CD14-positive monocyte (primary cell): ENCODE data around the gene PILRA. TPM values are rescaled to one million over a fixed set of nuclear protein-coding genes. Genes with fewer than 3 reads are reported as not detected.
A peak's percentile ranks its signal among the peaks of the same experiment; 100 is the strongest.

Experiments
- DNase-seq, 3 donors: peaks; one replicate each; pipeline ENCODE4 v3.0.0-alpha.2; 2011 to 2022
- H2AFZ ChIP-seq: 2 replicates; pipeline ENCODE4 v1.6.0; 2012; ENCODE audit warnings: mild to moderate bottlenecking, low read depth, low read length, inconsistent platforms; ENCODE audit not compliant: insufficient read depth, poor library complexity, severe bottlenecking
- H3K27ac ChIP-seq, 2 donors: 1 replicate in 1 of 2; 2 replicates in 1 of 2; pipeline ENCODE4 v1.5.1; 2012 to 2013; ENCODE audit warnings: low read length in 2 of 2, control low read depth in 1 of 2, inconsistent platforms in 1 of 2, low read depth in 1 of 2, mild to moderate bottlenecking in 1 of 2
- H3K27me3 ChIP-seq, 2 donors: one replicate each; pipeline versions ENCODE4 v1.6.0 to v1.6.1; 2011 to 2013; ENCODE audit warnings: low read length in 2 of 2; ENCODE audit not compliant: control insufficient read depth in 2 of 2, insufficient read depth in 2 of 2
- H3K36me3 ChIP-seq, 2 donors: replicated peaks in 1 of 2; 1 replicate in 1 of 2; 2 replicates in 1 of 2; pipeline versions ENCODE4 v1.5.1 to v1.6.1; 2012 to 2013; ENCODE audit warnings: low read length in 2 of 2, control low read depth in 1 of 2, inconsistent platforms in 1 of 2, mild to moderate bottlenecking in 1 of 2; ENCODE audit not compliant: insufficient read depth in 2 of 2, control insufficient read depth in 1 of 2
- H3K4me1 ChIP-seq, 2 donors: 1 replicate in 1 of 2; 2 replicates in 1 of 2; pipeline versions ENCODE4 v1.5.1 to v1.6.1; 2012 to 2013; ENCODE audit warnings: low read length in 2 of 2, control low read depth in 1 of 2, inconsistent platforms in 1 of 2, mild to moderate bottlenecking in 1 of 2, moderate library complexity in 1 of 2; ENCODE audit not compliant: insufficient read depth in 2 of 2, control insufficient read depth in 1 of 2
- H3K4me2 ChIP-seq: replicated peaks from 2 replicates; pipeline ENCODE3; 2012; ENCODE audit warnings: low read length, moderate library complexity, mild to moderate bottlenecking; ENCODE audit not compliant: poor library complexity, severe bottlenecking; ENCODE audit errors: extremely low read depth
- H3K4me3 ChIP-seq, 3 experiments: fragments of 200-600 bp in 1 of 3; sonication (generic) in 1 of 3; replicated peaks in 1 of 3; 1 replicate in 2 of 3; 2 replicates in 1 of 3; pipeline ENCODE4 v1.5.1; 2011 to 2013; ENCODE audit warnings: low read length in 3 of 3, mild to moderate bottlenecking in 3 of 3, control low read depth in 2 of 3, low read depth in 2 of 3, inconsistent platforms in 1 of 3, moderate library complexity in 1 of 3
- H3K79me2 ChIP-seq: 2 replicates; pipeline ENCODE4 v1.6.0; 2012; ENCODE audit warnings: mild to moderate bottlenecking, control low read depth, inconsistent platforms, low read length, moderate library complexity; ENCODE audit not compliant: insufficient read depth
- H3K9ac ChIP-seq: 2 replicates; pipeline ENCODE4 v1.6.0; 2017; ENCODE audit warnings: low read length, mild to moderate bottlenecking; ENCODE audit not compliant: insufficient read depth, poor library complexity, severe bottlenecking
- H3K9me3 ChIP-seq, 2 donors: replicated peaks in 1 of 2; 1 replicate in 1 of 2; 2 replicates in 1 of 2; pipeline versions ENCODE4 v1.5.1 to v1.6.1; 2012 to 2013; ENCODE audit warnings: low read length in 2 of 2, control low read depth in 1 of 2; ENCODE audit not compliant: control insufficient read depth in 1 of 2, insufficient read depth in 1 of 2
- H4K20me1 ChIP-seq: 2 replicates; pipeline ENCODE4 v1.6.0; 2012; ENCODE audit warnings: mild to moderate bottlenecking, low read length, control low read depth, moderate library complexity; ENCODE audit not compliant: insufficient read depth
- H3K27ac Mint-ChIP-seq, 7 donors: one replicate each; pipeline ENCODE4 v1.8.0; 2020; ENCODE audit warnings: mild to moderate bottlenecking in 7 of 7, mixed read lengths in 7 of 7, moderate library complexity in 6 of 7, inconsistent platforms in 2 of 7
- H3K27me3 Mint-ChIP-seq, 3 donors: one replicate each; pipeline ENCODE4 v1.8.0; 2021 to 2022; ENCODE audit warnings: low read depth in 3 of 3, mild to moderate bottlenecking in 3 of 3, mixed read lengths in 3 of 3, moderate library complexity in 3 of 3, inconsistent platforms in 1 of 3
- H3K36me3 Mint-ChIP-seq, 2 donors: one replicate each; pipeline ENCODE4 v1.8.0; 2020; ENCODE audit warnings: mixed read lengths in 2 of 2, inconsistent platforms in 1 of 2, mild to moderate bottlenecking in 1 of 2
- H3K4me1 Mint-ChIP-seq: one replicate; pipeline ENCODE4 v1.8.0; 2020; ENCODE audit warnings: mild to moderate bottlenecking, mixed read lengths
- H3K4me3 Mint-ChIP-seq, 2 donors: one replicate each; pipeline ENCODE4 v1.8.0; 2020; ENCODE audit warnings: mild to moderate bottlenecking in 2 of 2, mixed read lengths in 2 of 2, moderate library complexity in 1 of 2
- H3K9me3 Mint-ChIP-seq, 7 donors: one replicate each; pipeline ENCODE4 v1.8.0; 2020 to 2022; ENCODE audit warnings: mixed read lengths in 7 of 7, mild to moderate bottlenecking in 6 of 7, moderate library complexity in 6 of 7, inconsistent platforms in 2 of 7
- CTCF ChIP-seq: fragments of 200-600 bp; IDR thresholded peaks from one replicate; pipeline ENCODE4 v1.8.0; 2022; ENCODE audit warnings: antibody characterized with exemption, mild to moderate bottlenecking
- WGBS: methylation state at CpG from one replicate; pipeline ENCODE4 v1.1.5; 2013; ENCODE audit warnings: missing lambda C conversion rate; ENCODE audit not compliant: insufficient coverage; 5-methylcytosine and 5-hydroxymethylcytosine counted together
- intact Hi-C, 2 donors: fragments of 100-400 bp; cut with micrococcal nuclease; formaldehyde crosslinking; loops; one replicate each; pipeline versions ENCODE4 v1.15.0 to v1.15.1; 2023
- polyA plus RNA-seq, 3 donors: library from polyadenylated mRNA; depleted of rRNA in 1 of 3; unstranded in 2 of 3; stranded (reverse) in 1 of 3; fragments of 300-500 nt in 2 of 3; fragments of >200 nt in 1 of 3; fragmentation: Illumina TruSeq in 2 of 3; gene quantifications; 1 replicate in 2 of 3; 2 replicates in 1 of 3; pipeline ENCODE4 v1.2.3, GENCODE V29; 2012 to 2021

Gene PILRA
- polyA plus RNA-seq, 3 donors, result 316 to 491 (median 364) TPM

- Histone ChIP-seq H3K79me2 (no peaks in the 10 kb centered on the region), H2AFZ (no peak overlapping the region), H3K4me2 (no peak overlapping the region), H3K36me3 (no peaks in the 10 kb centered on the region), H3K9ac (no peak overlapping the region), H3K27ac (no peak overlapping the region), H4K20me1 (no peaks in the 10 kb centered on the region), H3K4me3 (no peak overlapping the region), H3K27me3 (no peaks in the 10 kb centered on the region), H3K9me3 (no peaks in the 10 kb centered on the region), H3K4me1 (peaks cover 23 to 30% of the 10 kb centered on the region in 2 donors)
- peaks cover 0 to 1% (median 0%) of the 10 kb centered on the region in 3 donors for H3K27me3 Mint-ChIP-seq
- H3K4me3 Mint-ChIP-seq, result no peak overlapping the region
- peaks cover 0 to 2% of the 10 kb centered on the region in 2 donors for H3K36me3 Mint-ChIP-seq
- WGBS, result 95% methylated on average over 6 of the region's 9 CpGs
- H3K4me1 Mint-ChIP-seq, result peaks cover 34% of the 10 kb centered on the region
- DNase-seq, result no peak
- peak overlapping the region; percentile 43 to 95 (median 76) for H3K27ac Mint-ChIP-seq
- TF ChIP-seq CTCF, result no peak
- intact Hi-C loops, result no loop called here
- H3K9me3 Mint-ChIP-seq, result peaks cover 0 to 2% (median 0%) of the 10 kb centered on the region in 7 donors
Measured at GRCh38 chr7:100443096-100443840, 70.0 kb downstream of the PILRA start.

GRCh38 chr7:100444311-100445278 is 71.3 kb downstream of the PILRA start:
- Histone ChIP-seq H4K20me1 (no peaks in the 10 kb centered on the region), H3K9ac (no peak overlapping the region), H3K4me2 (peak overlapping the region; percentile 23), H3K4me3 (no peak overlapping the region), H3K27ac (peak overlapping the region; percentile 25 to 53), H3K4me1 (peaks cover 23 to 31% of the 10 kb centered on the region in 2 donors), H3K9me3 (no peaks in the 10 kb centered on the region), H3K36me3 (no peaks in the 10 kb centered on the region), H3K79me2 (no peaks in the 10 kb centered on the region), H2AFZ (peak overlapping the region; percentile 3), H3K27me3 (no peaks in the 10 kb centered on the region)
- peak; percentile 81 to 92 (median 85) for DNase-seq
- H3K4me3 Mint-ChIP-seq, result peak overlapping the region; percentile 12 to 33
- H3K4me1 Mint-ChIP-seq, result peaks cover 37% of the 10 kb centered on the region
- H3K9me3 Mint-ChIP-seq, result peaks cover 0 to 2% (median 0%) of the 10 kb centered on the region in 7 donors
- H3K36me3 Mint-ChIP-seq, result peaks cover 0 to 2% of the 10 kb centered on the region in 2 donors
- H3K27ac Mint-ChIP-seq, result peak overlapping the region; percentile 76 to 95 (median 89)
- WGBS, result 38% methylated on average over 8 of the region's 14 CpGs
- TF ChIP-seq CTCF, result no peak
- intact Hi-C loops, result loop anchor here in 1 of 2 donors (2.0 kb wide), 1 partner anchor 16 kb away; the partner anchor contains the start of genes MEPCE and ZCWPW1
- peaks cover 0 to 1% (median 0%) of the 10 kb centered on the region in 3 donors for H3K27me3 Mint-ChIP-seq
